Amygdala (tissue), 56 donors: Measurements from ENCODE around the gene BORCS5.
A peak's percentile ranks its signal among the peaks of the same experiment; 100 is the strongest.
"Not testable (repeated sequence)": the region's sequence is repeated elsewhere in the genome, so short reads cannot be mapped to it uniquely, and the experiment has no call there.

Source experiments
- DNase-seq, 56 donors: peaks; one replicate each; lab custom pipeline; 2025; lab: John Stamatoyannopoulos, UW

Gene BORCS5

GRCh38 chr12:12384571-12385340, 27.9 kb downstream of the BORCS5 start:
- DNase-seq = peak in 20 of 56 donors; percentile 8 to 70 (median 26)

- DNase-seq = no peak
These were observed 30.6 kb downstream of the BORCS5 start for GRCh38 chr12:12387501-12387900.

GRCh38 chr12:12392413-12392812, 35.5 kb downstream of the BORCS5 start:
- no peak for DNase-seq

GRCh38 chr12:12393171-12393570, 36.3 kb downstream of the BORCS5 start:
- no peak for DNase-seq

- no peak for DNase-seq
These were observed 39.8 kb downstream of the BORCS5 start for GRCh38 chr12:12396694-12397093.

- DNase-seq = no peak
These were observed 40.3 kb downstream of the BORCS5 start for GRCh38 chr12:12397184-12397583.

GRCh38 chr12:12398026-12398859, 41.4 kb downstream of the BORCS5 start:
- DNase-seq = peak in 5 of 56 donors; percentile 9 to 38 (median 16)

GRCh38 chr12:12399161-12399560, 42.3 kb downstream of the BORCS5 start:
- DNase-seq = no peak

GRCh38 chr12:12399776-12400305, 43.0 kb downstream of the BORCS5 start:
- DNase-seq = no peak

GRCh38 chr12:12400793-12401192, 43.9 kb downstream of the BORCS5 start:
- no peak for DNase-seq

- DNase-seq = no peak
These were observed 46.7 kb downstream of the BORCS5 start for GRCh38 chr12:12403264-12404248.

- DNase-seq = no peak
These were observed 47.4 kb downstream of the BORCS5 start for GRCh38 chr12:12404297-12404696.

- DNase-seq = peak in 34 of 56 donors; percentile 5 to 63 (median 26)
These were observed 49.0 kb downstream of the BORCS5 start for GRCh38 chr12:12405882-12406281.

- DNase-seq = no peak
These were observed 49.9 kb downstream of the BORCS5 start for GRCh38 chr12:12406762-12407161.

GRCh38 chr12:12408265-12408690, 51.4 kb downstream of the BORCS5 start:
- DNase-seq = no peak

GRCh38 chr12:12409337-12409736, 52.5 kb downstream of the BORCS5 start:
- not testable (repeated sequence) for DNase-seq

GRCh38 chr12:12415886-12416285, 59.0 kb downstream of the BORCS5 start:
- no peak for DNase-seq

GRCh38 chr12:12419165-12419564, 62.3 kb downstream of the BORCS5 start:
- DNase-seq = not testable (repeated sequence)

GRCh38 chr12:12423367-12423766, 66.5 kb downstream of the BORCS5 start:
- DNase-seq = no peak

- DNase-seq = no peak
These were observed 68.1 kb downstream of the BORCS5 start for GRCh38 chr12:12425001-12425400.
